Dendritic cell treated with granulocyte-macrophage colony-stimulating factor and Interleukin-4, amounts not matched to agents 40 ng/mL and 50 ng/mL, for 4 days (primary cell): ENCODE results near the gene PPME1.

Source experiments
- H3K27ac Mint-ChIP-seq: one replicate; pipeline ENCODE4 v1.8.0; 2022; ENCODE audit warnings: mild to moderate bottlenecking, mixed read lengths
- H3K27me3 Mint-ChIP-seq: one replicate; pipeline ENCODE4 v1.8.0; 2022; ENCODE audit warnings: mild to moderate bottlenecking, mixed read lengths
- H3K36me3 Mint-ChIP-seq: one replicate; pipeline ENCODE4 v1.8.0; 2022; ENCODE audit warnings: low read depth, mixed read lengths
- H3K4me1 Mint-ChIP-seq: one replicate; pipeline ENCODE4 v1.8.0; 2022; ENCODE audit warnings: low read depth, mixed read lengths
- H3K4me3 Mint-ChIP-seq: one replicate; pipeline ENCODE4 v1.8.0; 2022; ENCODE audit warnings: mild to moderate bottlenecking, moderate library complexity, mixed read lengths
- H3K9me3 Mint-ChIP-seq: one replicate; pipeline ENCODE4 v1.8.0; 2022; ENCODE audit warnings: mixed read lengths
- intact Hi-C: fragments of 100-400 bp; cut with micrococcal nuclease; formaldehyde crosslinking; loops from one replicate; pipeline ENCODE4 v1.15.0; 2022

PPME1 gene

GRCh38 chr11:74141908-74142307 is 29.2 kb upstream of the PPME1 start:
- Mint-ChIP-seq H3K4me1 (no peaks in the 10 kb centered on the region), H3K27me3 (no peaks in the 10 kb centered on the region), H3K27ac (no peak overlapping the region), H3K4me3 (no peak overlapping the region), H3K9me3 (no peaks in the 10 kb centered on the region), H3K36me3 (peaks cover 28% of the 10 kb centered on the region)
- intact Hi-C loops, result no loop called here

GRCh38 chr11:74142624-74143023 is 28.5 kb upstream of the PPME1 start:
- no peaks in the 10 kb centered on the region for H3K4me1 Mint-ChIP-seq
- H3K36me3 Mint-ChIP-seq, result peaks cover 24% of the 10 kb centered on the region
- H3K9me3 Mint-ChIP-seq, result no peaks in the 10 kb centered on the region
- H3K27me3 Mint-ChIP-seq, result no peaks in the 10 kb centered on the region
- no peak overlapping the region for H3K27ac Mint-ChIP-seq
- intact Hi-C loops, result no loop called here
- no peak overlapping the region for H3K4me3 Mint-ChIP-seq

- intact Hi-C loops, result no loop called here
These were observed 26.5 kb upstream of the PPME1 start for GRCh38 chr11:74144592-74144991.

GRCh38 chr11:74147199-74147929 is 23.7 kb upstream of the PPME1 start:
- H3K27ac Mint-ChIP-seq, result no peak overlapping the region
- no peaks in the 10 kb centered on the region for H3K9me3 Mint-ChIP-seq
- no peak overlapping the region for H3K4me3 Mint-ChIP-seq
- no peaks in the 10 kb centered on the region for H3K4me1 Mint-ChIP-seq
- intact Hi-C loops, result no loop called here
- peaks cover 19% of the 10 kb centered on the region for H3K36me3 Mint-ChIP-seq
- no peaks in the 10 kb centered on the region for H3K27me3 Mint-ChIP-seq

More at GRCh38 chr11:74144592-74144991, 26.5 kb upstream of the PPME1 start:
- H3K36me3 Mint-ChIP-seq, result peaks cover 11% of the 10 kb centered on the region
- no peak overlapping the region for H3K27ac Mint-ChIP-seq
- no peak overlapping the region for H3K4me3 Mint-ChIP-seq
- no peaks in the 10 kb centered on the region for H3K9me3 Mint-ChIP-seq
- H3K27me3 Mint-ChIP-seq, result no peaks in the 10 kb centered on the region
- H3K4me1 Mint-ChIP-seq, result no peaks in the 10 kb centered on the region

- Mint-ChIP-seq H3K27ac (no peak overlapping the region), H3K9me3 (no peaks in the 10 kb centered on the region), H3K27me3 (no peaks in the 10 kb centered on the region), H3K36me3 (peaks cover 41% of the 10 kb centered on the region), H3K4me3 (no peak overlapping the region), H3K4me1 (no peaks in the 10 kb centered on the region)
- intact Hi-C loops, result no loop called here
These were observed 17.9 kb upstream of the PPME1 start for GRCh38 chr11:74153224-74153623.

- Mint-ChIP-seq H3K36me3 (peaks cover 42% of the 10 kb centered on the region), H3K4me1 (no peaks in the 10 kb centered on the region), H3K27me3 (no peaks in the 10 kb centered on the region), H3K9me3 (no peaks in the 10 kb centered on the region), H3K27ac (no peak overlapping the region), H3K4me3 (no peak overlapping the region)
- intact Hi-C loops, result no loop called here
These were observed 16.3 kb upstream of the PPME1 start for GRCh38 chr11:74154620-74155281.

- Mint-ChIP-seq H3K36me3 (peaks cover 47% of the 10 kb centered on the region), H3K9me3 (no peaks in the 10 kb centered on the region), H3K4me1 (no peaks in the 10 kb centered on the region), H3K4me3 (no peak overlapping the region), H3K27me3 (no peaks in the 10 kb centered on the region), H3K27ac (no peak overlapping the region)
- intact Hi-C loops, result no loop called here
These were observed 13.9 kb upstream of the PPME1 start for GRCh38 chr11:74157169-74157568.

GRCh38 chr11:74159642-74160041 is 11.4 kb upstream of the PPME1 start:
- intact Hi-C loops, result no loop called here
- H3K4me3 Mint-ChIP-seq, result no peak overlapping the region
- H3K36me3 Mint-ChIP-seq, result peaks cover 52% of the 10 kb centered on the region
- H3K27me3 Mint-ChIP-seq, result no peaks in the 10 kb centered on the region
- H3K9me3 Mint-ChIP-seq, result no peaks in the 10 kb centered on the region
- H3K27ac Mint-ChIP-seq, result no peak overlapping the region
- H3K4me1 Mint-ChIP-seq, result no peaks in the 10 kb centered on the region

GRCh38 chr11:74162681-74163467 is 8.2 kb upstream of the PPME1 start:
- H3K4me3 Mint-ChIP-seq, result no peak overlapping the region
- intact Hi-C loops, result no loop called here

GRCh38 chr11:74168838-74169237 is 2.3 kb upstream of the PPME1 start:
- Mint-ChIP-seq H3K27me3 (no peaks in the 10 kb centered on the region), H3K9me3 (no peaks in the 10 kb centered on the region), H3K4me1 (no peaks in the 10 kb centered on the region)

More at GRCh38 chr11:74162681-74163467, 8.2 kb upstream of the PPME1 start:
- Mint-ChIP-seq H3K36me3 (peaks cover 40% of the 10 kb centered on the region), H3K27ac (no peak overlapping the region), H3K9me3 (no peaks in the 10 kb centered on the region), H3K4me1 (no peaks in the 10 kb centered on the region), H3K27me3 (no peaks in the 10 kb centered on the region)

GRCh38 chr11:74169738-74170458 is 1.2 kb upstream of the PPME1 start:
- no peaks in the 10 kb centered on the region for H3K27me3 Mint-ChIP-seq
- H3K36me3 Mint-ChIP-seq, result peaks cover 2% of the 10 kb centered on the region
- H3K9me3 Mint-ChIP-seq, result no peaks in the 10 kb centered on the region
- H3K4me3 Mint-ChIP-seq, result no peak overlapping the region
- intact Hi-C loops, result loop anchor here (5.0 kb wide), 2 partner anchors 188 to 227 kb away; partner anchors contain the start of genes PGM2L1 and UCP2
- H3K27ac Mint-ChIP-seq, result no peak overlapping the region
- peaks cover 6% of the 10 kb centered on the region for H3K4me1 Mint-ChIP-seq

More at GRCh38 chr11:74168838-74169237, 2.3 kb upstream of the PPME1 start:
- intact Hi-C loops, result no loop called here
- H3K4me3 Mint-ChIP-seq, result no peak overlapping the region
- H3K27ac Mint-ChIP-seq, result no peak overlapping the region
- H3K36me3 Mint-ChIP-seq, result peaks cover 11% of the 10 kb centered on the region

- Mint-ChIP-seq H3K4me1 (peaks cover 6% of the 10 kb centered on the region), H3K27ac (no peak overlapping the region), H3K4me3 (no peak overlapping the region), H3K9me3 (no peaks in the 10 kb centered on the region), H3K36me3 (no peaks in the 10 kb centered on the region), H3K27me3 (no peaks in the 10 kb centered on the region)
- intact Hi-C loops, result loop anchor here (5.0 kb wide), 2 partner anchors 189 to 226 kb away; partner anchors contain the start of genes PGM2L1 and UCP2
These were observed 510 bp downstream of the PPME1 start for GRCh38 chr11:74171630-74171968.

GRCh38 chr11:74171997-74172396 is 908 bp downstream of the PPME1 start:
- H3K4me3 Mint-ChIP-seq, result no peak overlapping the region
- H3K9me3 Mint-ChIP-seq, result no peaks in the 10 kb centered on the region
- peaks cover 6% of the 10 kb centered on the region for H3K4me1 Mint-ChIP-seq
- H3K36me3 Mint-ChIP-seq, result no peaks in the 10 kb centered on the region
- H3K27ac Mint-ChIP-seq, result no peak overlapping the region
- intact Hi-C loops, result loop anchor here (5.0 kb wide), 2 partner anchors 190 to 225 kb away; partner anchors contain the start of genes PGM2L1 and UCP2
- H3K27me3 Mint-ChIP-seq, result no peaks in the 10 kb centered on the region
